Astrocyte of the spinal cord (primary cell): ENCODE results near the gene ABCA2.

Experiments
- DNase-seq: peaks from one replicate; pipeline ENCODE4 v3.0.0; 2011; ENCODE audit warnings: low read depth, low spot score
- H3K4me3 ChIP-seq: 2 replicates; pipeline ENCODE4 v1.5.1; 2011; ENCODE audit warnings: low read depth, mild to moderate bottlenecking, low read length, moderate library complexity
- in situ Hi-C: cut with HindIII; loops from 2 replicates; pipeline ENCODE4 v1.10.0; 2017; ENCODE audit warnings: low sequenced_read_pairs
- TF ChIP-seq, protein P1 (sequence below): IDR thresholded peaks from 2 replicates; pipeline ENCODE4 v1.5.1; 2012; ENCODE audit warnings: low read depth, mild to moderate bottlenecking, low read length, inconsistent platforms

ABCA2 gene

DNA sequence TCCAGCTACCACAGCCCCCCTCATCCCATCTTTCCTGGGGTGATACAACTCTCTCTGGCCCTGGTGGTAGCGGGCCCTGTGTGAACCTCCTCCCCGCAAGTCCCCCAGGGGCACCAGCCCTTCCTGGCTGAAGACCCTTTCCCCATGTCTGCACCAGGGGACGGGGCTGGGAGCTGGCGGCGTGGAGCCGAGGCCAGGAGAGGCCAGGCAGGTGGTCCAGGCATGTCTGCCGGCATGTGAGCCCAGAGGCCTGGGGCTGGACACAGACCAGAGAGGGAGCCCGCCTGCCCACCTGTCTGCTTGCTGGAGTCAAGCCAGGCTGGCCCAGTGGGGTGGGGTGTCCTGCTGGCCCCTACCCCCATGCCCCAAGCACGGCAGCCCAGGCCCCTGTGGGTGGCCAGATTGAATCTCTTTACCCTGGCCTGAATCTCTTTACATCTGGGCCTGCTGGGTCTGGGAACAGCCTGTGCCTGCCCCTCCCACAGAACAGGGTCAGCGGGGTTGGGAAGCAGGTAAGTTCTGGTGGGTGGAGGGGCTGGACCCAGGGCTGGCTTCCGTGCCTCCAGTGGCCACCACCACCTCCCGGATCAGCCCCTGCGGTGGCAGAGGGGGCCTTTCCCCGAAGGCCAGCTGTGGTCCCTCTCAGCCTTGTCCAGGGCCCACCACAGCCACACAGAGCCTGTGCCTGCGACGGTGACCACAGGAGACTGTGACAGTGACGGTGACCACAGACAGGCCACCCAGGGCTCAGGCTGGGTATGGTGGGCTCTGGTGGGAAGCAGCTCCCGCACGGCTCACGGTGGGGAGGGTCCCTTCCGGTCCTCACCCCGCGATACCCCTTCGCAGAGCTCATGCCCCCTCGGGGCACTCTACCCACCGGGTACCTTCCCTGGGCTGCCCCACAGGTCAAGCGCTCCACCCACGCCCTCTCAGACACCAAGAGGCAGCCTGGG lies 68.9 kb downstream of the ABCA2 start:
- in situ Hi-C loops: no loop called here
- H3K4me3 ChIP-seq: no peak overlapping the region
- TF ChIP-seq, protein P1, sequence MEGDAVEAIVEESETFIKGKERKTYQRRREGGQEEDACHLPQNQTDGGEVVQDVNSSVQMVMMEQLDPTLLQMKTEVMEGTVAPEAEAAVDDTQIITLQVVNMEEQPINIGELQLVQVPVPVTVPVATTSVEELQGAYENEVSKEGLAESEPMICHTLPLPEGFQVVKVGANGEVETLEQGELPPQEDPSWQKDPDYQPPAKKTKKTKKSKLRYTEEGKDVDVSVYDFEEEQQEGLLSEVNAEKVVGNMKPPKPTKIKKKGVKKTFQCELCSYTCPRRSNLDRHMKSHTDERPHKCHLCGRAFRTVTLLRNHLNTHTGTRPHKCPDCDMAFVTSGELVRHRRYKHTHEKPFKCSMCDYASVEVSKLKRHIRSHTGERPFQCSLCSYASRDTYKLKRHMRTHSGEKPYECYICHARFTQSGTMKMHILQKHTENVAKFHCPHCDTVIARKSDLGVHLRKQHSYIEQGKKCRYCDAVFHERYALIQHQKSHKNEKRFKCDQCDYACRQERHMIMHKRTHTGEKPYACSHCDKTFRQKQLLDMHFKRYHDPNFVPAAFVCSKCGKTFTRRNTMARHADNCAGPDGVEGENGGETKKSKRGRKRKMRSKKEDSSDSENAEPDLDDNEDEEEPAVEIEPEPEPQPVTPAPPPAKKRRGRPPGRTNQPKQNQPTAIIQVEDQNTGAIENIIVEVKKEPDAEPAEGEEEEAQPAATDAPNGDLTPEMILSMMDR: no peak
- DNase-seq: no peak

- TF ChIP-seq, protein P1: no peak
- in situ Hi-C loops: no loop called here
- no peak for DNase-seq
- H3K4me3 ChIP-seq: no peak overlapping the region
Measured at GRCh38 chr9:136958473-136958872, 69.6 kb downstream of the ABCA2 start.

GRCh38 chr9:136957901-136958300 lies 70.1 kb downstream of the ABCA2 start:
- in situ Hi-C loops: no loop called here
- TF ChIP-seq, protein P1: no peak
- no peak overlapping the region for H3K4me3 ChIP-seq
- no peak for DNase-seq

GRCh38 chr9:136957461-136957860 lies 70.6 kb downstream of the ABCA2 start:
- in situ Hi-C loops: no loop called here
- TF ChIP-seq, protein P1: no peak
- H3K4me3 ChIP-seq: no peak overlapping the region
- no peak for DNase-seq
